Ammon's horn (tissue), 1 donor: ENCODE results near the gene ICA1L.
A peak's percentile ranks its signal among the peaks of the same experiment; 100 is the strongest.
"Not testable (repeated sequence)": the region's sequence is repeated elsewhere in the genome, so short reads cannot be mapped to it uniquely, and the experiment has no call there.

Source experiments
- DNase-seq: peaks from one replicate; pipeline ENCODE4 v3.0.0-alpha.2; 2016; ENCODE audit warnings: low spot score

The ICA1L gene

DNA sequence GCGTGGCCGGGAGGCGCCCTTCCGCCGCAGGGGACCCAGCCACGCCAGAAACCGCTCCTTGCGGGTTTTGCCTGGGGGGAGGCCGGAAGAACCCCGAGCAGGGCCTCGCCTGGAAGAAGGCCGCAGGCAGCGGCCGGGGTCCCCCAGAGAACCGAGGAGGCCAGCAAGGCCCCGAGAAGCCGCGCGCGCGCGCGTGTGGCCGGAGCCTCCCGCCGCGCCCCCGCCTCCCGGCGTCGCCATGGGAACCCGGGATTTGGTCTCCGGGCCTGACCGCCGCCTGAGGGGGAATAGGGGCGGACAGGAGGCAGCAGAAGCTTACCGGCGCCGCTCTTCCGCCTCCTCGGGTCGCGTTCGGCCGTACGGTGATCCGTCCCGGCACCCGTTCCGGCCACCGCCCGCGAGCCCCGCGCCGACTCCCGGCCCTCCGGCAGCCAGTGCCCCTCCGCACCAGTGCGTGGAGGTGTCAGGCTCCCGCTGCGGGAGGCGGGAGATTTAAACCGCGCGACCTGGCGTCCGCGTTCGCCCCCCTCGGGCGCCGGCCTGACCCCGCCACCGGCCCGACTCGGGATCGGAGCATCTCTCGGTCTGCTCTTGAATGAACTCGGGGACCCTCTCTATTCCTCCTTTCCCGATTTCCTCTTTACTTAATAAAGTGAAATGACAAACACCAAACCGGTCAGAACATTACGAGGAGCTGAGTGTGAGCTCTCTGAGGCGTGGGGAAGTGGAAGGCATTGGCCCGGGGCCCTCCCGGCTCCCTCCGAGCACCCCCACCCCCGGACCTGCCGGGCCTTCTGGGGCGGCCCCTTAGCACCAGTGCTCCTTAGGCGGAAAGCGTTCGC, at the start of gene ICA1L:
TSS of gene ICA1L (minus strand) at position 467 of the 842 bp plus-strand sequence. CDS start 42,757 bp downstream, outside the sequence.
- peak; percentile 57 for DNase-seq

GRCh38 chr2:202918860-202919259, 47.3 kb upstream of the ICA1L start:
- DNase-seq: no peak

GRCh38 chr2:202912342-202913201, 41.0 kb upstream of the ICA1L start:
- DNase-seq: not testable (repeated sequence)

DNA sequence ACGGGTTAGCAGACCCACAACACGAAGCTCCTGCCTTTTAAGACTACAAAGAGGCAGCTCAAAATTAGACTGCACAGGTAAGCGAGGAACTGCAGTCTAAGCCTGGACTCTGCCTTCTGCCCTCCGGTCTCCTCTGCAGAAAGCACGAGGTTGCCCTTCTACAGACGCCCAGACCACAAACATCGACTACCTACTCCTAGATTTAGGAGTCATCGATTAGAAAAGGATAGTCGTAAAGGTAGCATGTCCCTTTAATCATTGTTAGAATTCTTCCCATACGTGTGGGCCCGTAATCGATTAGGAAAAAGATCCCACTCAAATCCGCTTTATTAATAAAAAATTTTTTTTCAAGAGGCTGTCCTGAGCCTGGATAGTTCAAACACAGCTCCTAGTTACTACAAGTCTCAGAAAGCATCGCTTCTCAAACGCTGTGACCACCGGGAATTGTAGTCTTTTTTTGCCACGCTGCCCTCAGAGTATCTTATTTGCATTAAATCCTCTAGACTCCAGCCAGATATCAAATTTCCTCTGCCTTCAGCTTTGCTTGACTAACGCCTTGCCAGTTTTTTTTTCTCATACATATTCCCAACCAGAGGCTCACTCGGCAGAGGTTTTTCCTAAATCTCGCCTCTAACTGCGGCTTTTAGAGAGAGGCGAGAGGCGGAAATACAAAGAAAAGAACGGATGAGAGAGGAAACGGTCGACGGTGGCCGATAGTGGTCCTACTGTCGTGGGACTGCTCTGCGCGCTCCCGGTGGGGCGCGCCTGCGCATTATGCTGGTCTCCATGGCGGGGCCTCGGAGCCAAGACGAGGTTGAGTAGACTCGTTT, 40.2 kb upstream of the ICA1L start, which contains the start of the genes CARF and WDR12:
TSS of gene CARF (plus strand) at position 764 of the 830 bp plus-strand sequence. CDS start 29,628 bp downstream, outside the sequence.
TSS of gene WDR12 (minus strand) at position 162 of the 830 bp plus-strand sequence. CDS start 197 bp downstream, outside the sequence.
- DNase-seq: peak; percentile 94

DNA sequence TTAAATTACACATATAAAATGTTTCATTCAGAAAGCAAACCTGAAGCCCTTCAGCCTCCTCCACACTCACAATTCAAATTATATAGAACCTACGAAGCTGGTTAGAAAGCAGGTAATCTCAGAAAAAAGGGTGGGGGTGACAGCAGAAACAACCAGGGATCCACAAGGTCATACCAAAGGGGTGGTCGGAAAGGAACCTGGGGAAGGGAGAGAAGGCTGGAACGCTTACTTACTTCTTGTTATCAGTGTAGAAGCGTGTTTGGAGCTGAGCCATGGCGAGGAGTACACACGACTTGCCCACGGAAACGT, 39.6 kb upstream of the ICA1L start:
- no peak for DNase-seq

GRCh38 chr2:202910698-202911097, 39.1 kb upstream of the ICA1L start:
- DNase-seq: no peak

GRCh38 chr2:202910250-202910649, 38.7 kb upstream of the ICA1L start:
- not testable (repeated sequence) for DNase-seq

DNA sequence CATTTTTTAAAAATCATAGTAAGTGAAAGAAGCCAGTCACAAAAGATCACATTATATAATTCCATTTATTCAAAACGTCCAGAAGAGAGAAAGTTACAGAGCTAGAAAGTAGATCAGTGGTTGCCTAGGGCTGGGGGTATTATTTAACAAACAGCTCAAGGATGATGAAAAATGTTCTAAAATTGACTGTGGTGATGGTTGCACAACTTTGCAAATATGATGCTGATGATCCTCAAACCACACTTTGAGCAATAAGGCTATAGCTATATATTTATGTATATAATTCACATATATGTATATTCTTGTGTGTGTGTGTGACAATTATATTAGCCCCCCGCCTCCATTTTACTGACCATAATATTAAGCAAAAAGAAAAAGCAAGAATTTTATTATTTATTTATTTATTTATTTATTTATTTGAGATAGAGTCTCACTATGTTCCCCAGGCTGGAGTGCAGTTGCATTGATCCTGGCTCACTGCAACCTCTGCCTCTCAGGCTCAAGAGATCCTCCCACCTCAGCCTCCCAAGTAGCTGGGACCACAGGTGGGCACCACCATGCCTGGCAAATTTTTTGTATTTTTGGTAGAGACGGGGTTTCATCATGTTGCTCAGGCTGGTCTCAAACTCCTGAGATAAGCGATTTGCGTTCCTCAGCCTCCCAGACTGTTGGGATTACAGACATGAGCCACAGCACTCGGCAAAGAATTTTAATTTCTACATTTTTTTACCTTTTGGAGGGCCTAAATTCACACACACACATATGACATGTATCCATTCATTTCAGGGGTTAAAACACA, 38.0 kb upstream of the ICA1L start:
- DNase-seq: no peak

GRCh38 chr2:202908186-202908585, 36.6 kb upstream of the ICA1L start:
- DNase-seq: no peak

DNA sequence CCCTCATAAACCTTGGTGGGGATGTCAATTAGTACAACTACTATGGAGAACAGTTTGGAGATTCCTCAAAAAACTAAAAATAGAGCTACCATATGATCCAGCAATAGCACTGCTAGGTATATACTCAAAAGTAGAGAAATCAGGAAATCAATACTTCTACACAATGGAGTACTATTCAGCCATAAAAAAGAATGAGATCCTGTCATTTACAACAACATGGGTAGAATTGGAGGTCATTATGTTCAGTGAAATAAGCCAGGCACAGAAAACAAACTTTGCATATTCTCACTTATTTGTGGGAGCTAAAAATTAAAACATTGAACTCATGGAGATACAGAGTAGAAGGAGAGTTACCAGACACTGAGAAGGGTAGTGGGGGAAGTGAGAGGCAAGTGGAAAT, 33.9 kb upstream of the ICA1L start:
- DNase-seq: not testable (repeated sequence)

DNA sequence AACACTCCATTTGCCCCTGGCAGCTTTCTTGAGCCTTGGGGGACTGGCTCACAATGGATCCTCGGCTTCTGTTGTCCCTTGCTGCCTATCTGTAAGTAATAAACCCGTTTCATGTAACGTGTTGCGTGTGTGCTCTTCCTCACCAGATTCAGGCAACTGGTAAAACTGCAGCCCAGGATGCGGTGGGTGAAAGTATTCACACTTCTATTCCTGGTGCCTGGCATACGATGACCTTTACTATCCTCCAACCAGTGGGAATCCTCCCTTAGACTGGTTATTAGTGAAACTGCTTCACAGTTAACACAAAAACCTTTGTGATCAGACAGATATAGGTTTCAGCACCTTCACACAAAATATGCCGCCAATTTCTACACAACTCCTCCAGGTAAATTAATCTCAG, 13.6 kb upstream of the ICA1L start:
- no peak for DNase-seq

DNA sequence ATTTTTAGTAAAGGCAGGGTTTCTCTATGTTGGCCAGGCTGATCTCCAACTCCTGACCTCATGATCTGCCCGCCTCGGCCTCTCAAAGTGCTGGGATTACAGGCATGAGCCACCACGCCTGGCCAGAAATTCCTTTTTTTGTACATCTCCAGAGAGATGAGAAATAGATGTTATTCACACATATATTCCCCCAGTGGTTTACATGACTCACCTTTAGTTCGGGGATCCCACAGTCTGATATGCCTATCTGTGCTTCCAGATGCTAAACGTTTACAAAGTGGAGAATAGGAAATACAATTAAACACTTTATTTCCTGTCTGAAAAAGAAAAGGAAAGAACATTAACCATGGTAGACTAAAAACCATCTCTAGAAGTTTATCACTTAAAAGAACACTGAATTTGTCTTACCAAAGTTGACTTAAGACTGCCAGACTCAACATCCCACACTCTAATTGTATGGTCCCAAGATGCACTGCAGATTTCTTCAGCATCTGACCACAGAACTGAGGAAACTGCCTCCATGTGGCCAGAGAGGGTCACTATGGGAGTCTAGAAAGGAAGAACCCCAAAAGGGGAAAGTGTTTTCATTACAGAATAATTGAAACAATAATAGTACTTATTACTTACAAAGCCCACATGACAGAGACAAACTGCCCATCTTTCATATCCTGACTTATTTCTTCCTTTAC, 12.6 kb upstream of the ICA1L start:
- DNase-seq: no peak

DNA sequence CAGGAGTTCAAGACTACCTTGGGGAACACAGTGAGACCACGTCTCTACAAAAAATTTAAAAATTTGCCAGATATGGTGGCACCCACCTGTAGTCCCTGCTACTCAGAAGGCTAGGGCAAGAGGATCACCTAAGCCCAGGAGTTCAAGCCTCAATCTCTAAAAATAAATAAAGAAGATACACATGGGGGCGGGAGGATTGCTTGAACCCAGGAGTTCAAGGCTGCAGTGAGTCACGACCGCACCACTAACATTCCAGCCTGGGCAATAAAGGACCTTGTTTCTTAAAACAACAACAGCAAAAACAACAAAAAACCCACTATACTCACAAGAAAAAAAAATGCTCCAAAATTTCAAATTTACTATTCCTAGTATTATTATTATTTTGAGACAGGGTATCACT, 10.0 kb upstream of the ICA1L start:
- DNase-seq: no peak

- no peak for DNase-seq
These were observed 6.1 kb upstream of the ICA1L start for GRCh38 chr2:202877699-202878098.

GRCh38 chr2:202870431-202871299, 901 bp downstream of the ICA1L start:
- DNase-seq: peak; percentile 47

DNA sequence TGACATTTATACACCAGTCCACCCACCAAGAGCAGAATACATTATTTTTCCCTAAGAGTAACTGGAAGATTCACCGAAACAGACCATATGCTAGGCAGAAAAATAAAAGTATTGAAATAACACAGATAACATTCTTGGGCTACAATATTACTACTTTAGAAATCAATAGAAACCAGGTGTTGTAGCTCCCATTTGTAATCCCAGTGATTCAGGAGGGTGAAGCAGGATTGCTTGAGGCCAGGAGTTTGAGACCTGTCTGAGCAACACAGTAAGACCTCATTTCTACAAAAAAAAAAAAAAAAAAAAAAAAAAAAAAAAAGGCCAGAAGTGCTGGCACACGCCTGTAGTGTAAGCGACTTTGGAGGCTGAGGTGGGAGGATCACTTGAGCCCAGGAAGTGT, 9.6 kb downstream of the ICA1L start:
- no peak for DNase-seq

DNA sequence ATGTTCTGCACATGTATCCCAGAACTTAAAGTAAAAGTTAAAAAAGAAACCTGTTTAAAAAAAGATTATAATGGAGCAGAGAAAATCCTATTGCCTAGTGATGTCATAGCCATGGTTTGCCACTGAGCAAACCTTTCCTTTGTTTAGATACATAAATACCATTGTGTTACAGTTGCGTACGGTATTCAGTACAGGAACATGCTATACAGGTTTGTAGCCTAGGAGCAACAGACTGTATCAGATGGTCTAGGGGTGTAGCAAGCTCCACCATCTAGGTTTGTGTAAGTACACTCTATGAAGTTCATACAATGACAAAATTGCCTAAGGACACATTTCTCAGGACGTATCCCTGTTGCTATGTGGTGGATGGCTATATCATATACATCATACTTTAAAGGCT, 13.0 kb downstream of the ICA1L start:
- DNase-seq: no peak

- DNase-seq: not testable (repeated sequence)
These were observed 22.2 kb downstream of the ICA1L start for GRCh38 chr2:202849343-202849742.

- no peak for DNase-seq
These were observed 22.8 kb downstream of the ICA1L start for GRCh38 chr2:202848813-202849212.
